Measurements from ENCODE around the gene NUDCD3.

The NUDCD3 gene

GRCh38 chr7:44388089-44388970 is 102.1 kb downstream of the NUDCD3 start:
- H3K4me1 ChIP-seq (ENCODE audit: insufficient read depth, low read length, poor library complexity, severe bottlenecking): no peaks in the 10 kb centered on the region
- no peak overlapping the region for H3K9ac ChIP-seq (ENCODE audit: low read depth, low read length, poor library complexity, severe bottlenecking)
- TF ChIP-seq CTCF (conservative IDR thresholded peaks at IDR 0.05; ENCODE audit: low read length) (no peak), EZH2phosphoT487 (IDR thresholded peaks at IDR 0.05; ENCODE audit: borderline replicate concordance) (no peak)
- H3F3A ChIP-seq (ENCODE audit: low read depth): no peaks in the 10 kb centered on the region
- no peaks in the 10 kb centered on the region for H3K27me3 ChIP-seq (ENCODE audit: insufficient read depth, low read length, poor library complexity, severe bottlenecking)
- no peaks in the 10 kb centered on the region for H4K20me1 ChIP-seq (ENCODE audit: insufficient read depth, low read length, poor library complexity, severe bottlenecking)
- H3K79me2 ChIP-seq (ENCODE audit: insufficient read depth, low read length): no peaks in the 10 kb centered on the region
- H3K4me2 ChIP-seq (ENCODE audit: low read depth, low read length, poor library complexity, severe bottlenecking): no peak overlapping the region
- H3K4me3 ChIP-seq (ENCODE audit: low read length, poor library complexity, severe bottlenecking): no peak overlapping the region
- H3K9me2 ChIP-seq (replicated peaks; ENCODE audit: low read depth, low read length): no peaks in the 10 kb centered on the region
- H2AFZ ChIP-seq (ENCODE audit: low read length): no peak overlapping the region
- no peaks in the 10 kb centered on the region for H3K9me3 ChIP-seq (ENCODE audit: insufficient read depth, low read depth, low read length)
- peaks cover 74% of the 10 kb centered on the region; the same call in 1 of the 2 replicates for H3K36me3 ChIP-seq (ENCODE audit: insufficient read depth, low read length)

GRCh38 chr7:44387389-44387788 is 103.1 kb downstream of the NUDCD3 start:
- no peaks in the 10 kb centered on the region for H3K9me3 ChIP-seq (ENCODE audit: insufficient read depth, low read depth, low read length)
- H4K20me1 ChIP-seq (ENCODE audit: insufficient read depth, low read length, poor library complexity, severe bottlenecking): no peaks in the 10 kb centered on the region
- H3K4me3 ChIP-seq (ENCODE audit: low read length, poor library complexity, severe bottlenecking): no peak overlapping the region
- no peaks in the 10 kb centered on the region for H3K79me2 ChIP-seq (ENCODE audit: insufficient read depth, low read length)
- H3K4me2 ChIP-seq (ENCODE audit: low read depth, low read length, poor library complexity, severe bottlenecking): no peak overlapping the region
- H3K9me2 ChIP-seq (replicated peaks; ENCODE audit: low read depth, low read length): no peaks in the 10 kb centered on the region
- no peaks in the 10 kb centered on the region for H3K4me1 ChIP-seq (ENCODE audit: insufficient read depth, low read length, poor library complexity, severe bottlenecking)
- peaks cover 77% of the 10 kb centered on the region; the same call in 1 of the 2 replicates for H3K36me3 ChIP-seq (ENCODE audit: insufficient read depth, low read length)
- TF ChIP-seq EZH2phosphoT487 (IDR thresholded peaks at IDR 0.05; ENCODE audit: borderline replicate concordance) (no peak), CTCF (conservative IDR thresholded peaks at IDR 0.05; ENCODE audit: low read length) (no peak)
- H2AFZ ChIP-seq (ENCODE audit: low read length): no peak overlapping the region
- no peaks in the 10 kb centered on the region for H3F3A ChIP-seq (ENCODE audit: low read depth)
- no peak overlapping the region for H3K9ac ChIP-seq (ENCODE audit: low read depth, low read length, poor library complexity, severe bottlenecking)
- H3K27me3 ChIP-seq (ENCODE audit: insufficient read depth, low read length, poor library complexity, severe bottlenecking): no peaks in the 10 kb centered on the region

GRCh38 chr7:44386139-44386913 is 104.1 kb downstream of the NUDCD3 start:
- Histone ChIP-seq H3K36me3 (ENCODE audit: insufficient read depth, low read length) (peaks cover 68% of the 10 kb centered on the region; the same call in 1 of the 2 replicates), H3K27me3 (ENCODE audit: insufficient read depth, low read length, poor library complexity, severe bottlenecking) (no peaks in the 10 kb centered on the region), H3K9me2 (replicated peaks; ENCODE audit: low read depth, low read length) (no peaks in the 10 kb centered on the region), H3F3A (ENCODE audit: low read depth) (no peaks in the 10 kb centered on the region), H3K9ac (ENCODE audit: low read depth, low read length, poor library complexity, severe bottlenecking) (no peak overlapping the region), H4K20me1 (ENCODE audit: insufficient read depth, low read length, poor library complexity, severe bottlenecking) (no peaks in the 10 kb centered on the region), H3K4me2 (ENCODE audit: low read depth, low read length, poor library complexity, severe bottlenecking) (no peak overlapping the region), H3K4me1 (ENCODE audit: insufficient read depth, low read length, poor library complexity, severe bottlenecking) (no peaks in the 10 kb centered on the region), H3K4me3 (ENCODE audit: low read length, poor library complexity, severe bottlenecking) (no peak overlapping the region), H3K9me3 (ENCODE audit: insufficient read depth, low read depth, low read length) (no peaks in the 10 kb centered on the region), H3K79me2 (ENCODE audit: insufficient read depth, low read length) (no peaks in the 10 kb centered on the region), H2AFZ (ENCODE audit: low read length) (no peak overlapping the region)
- no peak for TF ChIP-seq CTCF (conservative IDR thresholded peaks at IDR 0.05; ENCODE audit: low read length)
- no peak for TF ChIP-seq EZH2phosphoT487 (IDR thresholded peaks at IDR 0.05; ENCODE audit: borderline replicate concordance)
